GM19328 (cell line): Measurements from ENCODE around the gene PAK5.
"Not testable (repeated sequence)": the region's sequence is repeated elsewhere in the genome, so short reads cannot be mapped to it uniquely, and the experiment has no call there.

Source experiments
- ATAC-seq: cut with Tn5 transposase; IDR thresholded peaks from one replicate; pipeline ENCODE4 v1.9.1; 2021; ENCODE audit warnings: mild to moderate bottlenecking, moderate library complexity; ENCODE audit not compliant: unreplicated experiment

Gene PAK5

GRCh38 chr20:9686455-9686854, 152.4 kb downstream of the PAK5 start:
- no peak for ATAC-seq

- ATAC-seq = no peak
Measured at GRCh38 chr20:9686001-9686400, 152.9 kb downstream of the PAK5 start.

GRCh38 chr20:9685011-9685410, 153.9 kb downstream of the PAK5 start:
- ATAC-seq = no peak

- ATAC-seq = no peak
Measured at GRCh38 chr20:9677100-9677623, 161.7 kb downstream of the PAK5 start.

GRCh38 chr20:9672981-9673380, 165.9 kb downstream of the PAK5 start:
- ATAC-seq = no peak

- ATAC-seq = no peak
Measured at GRCh38 chr20:9672027-9672426, 166.8 kb downstream of the PAK5 start.

GRCh38 chr20:9668381-9668780, 170.5 kb downstream of the PAK5 start:
- ATAC-seq = no peak

- ATAC-seq = no peak
Measured at GRCh38 chr20:9663423-9663822, 175.5 kb downstream of the PAK5 start.

- ATAC-seq = no peak
Measured at GRCh38 chr20:9660236-9660868, 178.5 kb downstream of the PAK5 start.

- no peak for ATAC-seq
Measured at GRCh38 chr20:9647741-9648140, 191.1 kb downstream of the PAK5 start.

- no peak for ATAC-seq
Measured at GRCh38 chr20:9646375-9646774, 192.5 kb downstream of the PAK5 start.

- ATAC-seq = no peak
Measured at GRCh38 chr20:9642882-9643281, 196.0 kb downstream of the PAK5 start.

- ATAC-seq = not testable (repeated sequence)
Measured at GRCh38 chr20:9641499-9642000, 197.3 kb downstream of the PAK5 start.

GRCh38 chr20:9637889-9638288, 201.0 kb downstream of the PAK5 start:
- ATAC-seq = no peak

GRCh38 chr20:9635750-9636149, 203.1 kb downstream of the PAK5 start:
- no peak for ATAC-seq

GRCh38 chr20:9634327-9634726, 204.5 kb downstream of the PAK5 start:
- no peak for ATAC-seq

GRCh38 chr20:9632991-9633390, 205.9 kb downstream of the PAK5 start:
- ATAC-seq = no peak

GRCh38 chr20:9632265-9632664, 206.6 kb downstream of the PAK5 start:
- no peak for ATAC-seq

- no peak for ATAC-seq
Measured at GRCh38 chr20:9630554-9630953, 208.3 kb downstream of the PAK5 start.

GRCh38 chr20:9629831-9630230, 209.0 kb downstream of the PAK5 start:
- no peak for ATAC-seq

- ATAC-seq = no peak
Measured at GRCh38 chr20:9628589-9628988, 210.3 kb downstream of the PAK5 start.

- no peak for ATAC-seq
Measured at GRCh38 chr20:9628141-9628540, 210.7 kb downstream of the PAK5 start.

- no peak for ATAC-seq
Measured at GRCh38 chr20:9627219-9627618, 211.7 kb downstream of the PAK5 start.
